ENCODE results near the gene UBQLNL. TPM values are rescaled to one million over a fixed set of nuclear protein-coding genes. Genes with fewer than 3 reads are reported as not detected.

UBQLNL gene
- total RNA-seq, 1 experiment from 2014 or later, result not detected

DNA sequence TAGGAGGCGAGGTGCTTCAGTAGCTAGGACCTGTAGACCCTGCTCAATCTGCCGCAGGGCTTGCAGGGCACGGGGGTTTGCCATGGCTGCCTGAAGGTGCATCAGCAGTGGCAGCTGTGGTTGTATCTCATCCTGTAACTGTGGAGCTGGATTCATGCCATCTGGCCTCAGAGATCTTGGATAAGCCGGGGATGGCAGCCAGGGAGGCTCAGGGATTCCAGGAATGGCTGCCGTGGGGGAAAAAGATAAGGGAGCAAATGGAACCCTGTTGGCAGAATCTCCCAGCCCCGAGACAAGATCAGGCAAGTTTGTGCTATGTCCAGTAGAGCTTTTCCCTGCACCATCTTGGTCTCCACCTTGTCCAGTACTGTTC lies 8.6 kb downstream of the UBQLNL start:
- DNase-seq (ENCODE audit: low read depth), result peak; percentile 3

DNA sequence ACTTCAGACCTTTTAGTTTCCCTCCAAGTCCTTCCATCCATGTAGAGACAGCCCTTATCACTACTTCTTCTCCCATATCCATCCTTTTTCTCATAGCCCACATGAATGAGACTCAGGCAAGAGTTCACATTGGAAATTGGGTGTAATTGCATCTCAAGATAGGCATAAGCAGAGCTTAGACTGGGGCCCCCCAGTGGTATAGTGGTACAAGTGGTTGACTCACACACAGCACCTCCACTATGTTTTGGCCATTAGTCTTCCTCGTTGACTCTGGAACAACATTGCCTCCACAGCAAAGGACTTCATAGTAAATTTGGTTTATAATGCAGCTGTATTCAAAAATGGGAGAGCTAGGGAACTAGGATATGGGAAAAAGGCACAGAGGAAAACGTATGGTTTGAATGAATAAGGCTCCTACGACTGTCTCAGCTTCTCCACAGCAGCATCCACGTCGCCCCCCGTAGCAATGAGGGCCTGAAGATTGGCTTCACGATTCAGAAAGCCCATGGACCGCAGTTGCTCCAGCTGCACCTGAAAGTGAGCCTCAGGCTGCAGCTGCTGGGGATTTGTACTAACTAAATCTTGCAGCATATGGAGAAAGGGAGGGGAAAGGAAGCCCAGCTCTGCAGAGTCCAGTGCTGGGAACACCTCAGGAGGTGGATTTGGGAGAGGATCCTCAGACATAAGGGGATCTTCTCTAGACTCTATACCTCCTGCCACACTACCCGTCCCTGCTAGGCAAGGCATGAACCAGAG lies 9.1 kb downstream of the UBQLNL start:
- DNase-seq (ENCODE audit: low read depth), result no peak

DNA sequence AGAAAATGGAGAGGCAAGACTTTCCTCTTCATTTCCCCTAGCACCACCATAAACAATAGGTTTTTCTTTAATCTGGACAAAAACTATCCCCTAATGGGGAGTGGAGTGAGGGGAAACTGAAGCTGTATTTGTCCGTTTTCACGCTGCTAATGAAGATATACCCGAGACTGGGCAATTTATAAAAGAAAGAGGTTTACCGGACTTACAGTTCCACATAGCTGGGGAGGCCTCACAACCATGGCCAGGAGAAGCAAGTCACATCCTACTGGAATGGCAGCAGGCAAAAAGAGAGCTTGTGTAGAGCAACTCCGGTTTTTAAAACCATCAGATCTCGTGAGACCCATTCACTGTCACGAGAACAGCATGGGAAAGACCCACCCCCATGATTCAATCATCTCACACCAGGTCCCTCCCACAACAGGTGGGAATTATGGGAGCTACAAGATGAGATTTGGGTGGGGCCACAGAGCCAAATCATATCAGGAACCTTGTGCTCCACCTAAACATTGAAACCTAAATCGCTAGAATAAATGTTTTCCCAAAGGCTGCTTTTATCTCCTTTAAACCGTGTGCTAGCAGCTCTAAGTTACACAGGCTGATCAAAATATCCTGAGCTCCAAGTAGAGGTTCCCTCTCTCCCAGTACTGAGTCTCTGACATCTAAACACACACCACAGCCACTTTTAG lies 11.0 kb downstream of the UBQLNL start:
- peak; percentile 15 for DNase-seq (ENCODE audit: low read depth)

DNA sequence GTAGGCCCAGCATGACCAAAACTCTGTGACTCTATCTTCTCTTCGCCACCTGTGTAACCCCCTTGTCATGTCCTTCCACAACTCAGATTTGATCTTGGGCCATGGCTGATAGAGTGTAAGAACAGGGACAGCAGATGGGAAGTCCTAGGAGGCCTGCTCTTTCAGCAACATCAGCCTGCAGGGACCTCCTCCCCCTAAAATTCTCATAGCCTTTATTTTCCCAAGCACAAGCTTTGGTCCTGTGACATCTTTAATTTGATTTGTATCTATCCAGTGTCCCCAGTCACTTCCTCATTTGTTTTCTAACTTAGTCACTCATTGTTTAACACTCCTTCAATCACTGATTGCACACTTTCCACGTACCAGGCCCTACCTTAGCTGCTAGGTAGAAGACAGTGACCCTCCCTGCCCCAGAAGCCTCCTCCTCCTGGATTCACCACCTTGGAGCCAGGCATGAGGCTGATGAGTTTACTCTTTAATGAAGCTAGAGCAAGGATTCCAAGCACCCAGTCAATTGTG lies 12.0 kb downstream of the UBQLNL start:
- no peak for DNase-seq (ENCODE audit: low read depth)

DNA sequence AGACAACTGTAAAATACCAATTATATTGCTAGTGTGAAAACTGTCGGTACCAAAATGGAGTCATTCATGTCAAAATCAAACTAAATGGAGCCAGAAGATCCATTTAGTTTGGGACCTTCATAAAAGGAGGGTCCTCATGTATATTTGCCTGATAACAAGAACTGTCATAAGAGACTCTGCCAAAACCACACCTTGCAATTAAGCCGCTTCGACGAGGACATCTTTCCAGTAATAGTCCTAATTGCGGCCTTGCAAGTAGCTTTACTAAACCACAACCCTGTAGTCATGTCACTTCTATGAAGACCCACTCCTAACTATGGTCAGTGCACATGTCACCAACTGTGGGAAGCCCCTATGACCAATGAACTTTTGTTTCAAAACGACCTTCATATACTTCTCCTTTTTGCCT lies 16.1 kb downstream of the UBQLNL start:
- DNase-seq (ENCODE audit: low read depth), result no peak

DNA sequence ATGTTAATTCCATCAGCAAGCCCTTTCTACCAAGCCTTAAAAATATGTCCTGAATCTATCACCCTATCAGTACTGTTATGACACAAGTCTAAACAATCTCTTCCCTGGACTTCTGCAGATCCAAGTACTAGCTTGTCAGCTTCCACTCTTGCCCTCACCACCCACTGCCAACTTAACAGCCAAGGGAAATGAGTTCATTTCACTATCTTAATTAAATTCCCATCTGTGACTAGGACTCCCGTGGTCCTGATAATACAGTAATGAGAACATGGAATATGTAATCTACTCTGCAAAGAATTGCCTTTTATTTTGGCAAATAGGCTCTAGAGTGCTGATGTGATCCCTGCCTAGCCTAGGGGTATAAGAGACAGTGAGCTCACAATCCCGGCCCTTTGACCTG lies 16.8 kb downstream of the UBQLNL start:
- no peak for DNase-seq (ENCODE audit: low read depth)

DNA sequence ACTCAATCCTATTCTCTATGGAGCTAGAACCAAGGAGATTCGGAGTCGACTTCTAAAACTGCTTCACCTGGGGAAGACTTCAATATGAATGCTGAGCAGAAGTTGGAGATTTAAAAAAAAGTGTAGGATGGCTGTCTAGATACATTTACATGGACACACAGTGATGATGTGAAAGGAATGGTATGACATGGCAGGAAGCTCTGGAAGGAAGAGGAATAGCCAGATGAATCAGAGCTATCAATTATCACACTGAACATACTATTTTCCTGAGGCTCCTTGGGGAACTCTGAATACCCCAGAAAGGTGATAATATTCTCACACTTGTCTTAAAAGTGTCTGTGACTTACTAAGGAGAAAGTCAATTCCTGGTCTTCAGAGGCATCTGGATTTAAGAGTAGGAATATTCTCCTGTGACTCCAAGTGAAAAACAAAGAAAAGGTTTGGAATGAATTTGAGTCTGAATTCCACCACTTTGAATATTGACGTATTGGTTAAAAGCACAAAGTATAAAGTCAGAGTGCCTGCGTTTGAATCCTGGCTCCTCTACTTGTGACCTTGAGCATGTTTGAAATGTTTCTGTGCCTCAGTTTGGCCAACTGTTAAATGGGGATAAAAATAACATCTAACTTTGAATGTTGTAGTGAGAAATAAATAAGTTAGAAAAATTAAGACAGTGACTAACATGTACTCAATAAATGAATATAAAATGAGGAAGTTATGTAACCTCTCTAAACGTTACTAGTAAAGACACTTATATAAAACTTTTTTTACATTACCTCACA lies 26.7 kb downstream of the UBQLNL start:
- DNase-seq (ENCODE audit: low read depth), result no peak

DNA sequence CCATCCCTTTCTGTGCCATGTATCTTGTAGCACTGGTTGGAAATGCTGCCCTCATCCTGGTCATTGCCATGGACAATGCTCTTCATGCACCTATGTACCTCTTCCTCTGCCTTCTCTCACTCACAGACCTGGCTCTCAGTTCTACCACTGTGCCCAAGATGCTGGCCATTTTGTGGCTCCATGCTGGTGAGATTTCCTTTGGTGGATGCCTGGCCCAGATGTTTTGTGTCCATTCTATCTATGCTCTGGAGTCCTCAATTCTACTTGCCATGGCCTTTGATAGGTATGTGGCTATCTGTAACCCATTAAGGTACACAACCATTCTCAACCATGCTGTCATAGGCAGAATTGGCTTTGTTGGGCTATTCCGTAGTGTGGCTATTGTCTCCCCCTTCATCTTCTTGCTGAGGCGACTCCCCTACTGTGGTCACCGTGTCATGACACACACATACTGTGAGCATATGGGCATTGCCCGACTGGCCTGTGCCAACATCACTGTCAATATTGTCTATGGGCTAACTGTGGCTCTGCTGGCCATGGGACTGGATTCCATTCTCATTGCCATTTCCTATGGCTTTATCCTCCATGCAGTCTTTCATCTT lies 27.6 kb downstream of the UBQLNL start:
- DNase-seq (ENCODE audit: low read depth), result no peak

DNA sequence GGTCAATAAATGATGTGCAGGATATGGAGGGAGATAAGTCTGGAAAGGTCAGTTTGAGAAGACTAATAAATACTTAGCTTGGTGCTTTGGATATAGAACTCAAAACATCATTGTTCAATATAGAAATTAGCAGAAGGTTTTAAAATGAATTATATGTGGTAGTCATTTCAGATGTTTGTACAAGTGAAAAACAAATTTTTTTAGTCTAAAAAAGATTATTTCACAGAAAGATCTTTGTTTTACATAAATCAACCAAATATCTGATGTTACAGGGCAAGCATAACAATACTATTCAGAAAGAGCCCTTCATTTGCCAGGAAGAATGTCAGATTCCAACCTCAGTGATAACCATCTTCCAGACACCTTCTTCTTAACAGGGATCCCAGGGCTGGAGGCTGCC lies 28.1 kb downstream of the UBQLNL start, which contains the start of gene OR52D1:
TSS of gene OR52D1 (plus strand) at position 301 of the 400 bp plus-strand sequence. CDS start at position 323, 22 bp downstream.
- DNase-seq (ENCODE audit: low read depth), result no peak

DNA sequence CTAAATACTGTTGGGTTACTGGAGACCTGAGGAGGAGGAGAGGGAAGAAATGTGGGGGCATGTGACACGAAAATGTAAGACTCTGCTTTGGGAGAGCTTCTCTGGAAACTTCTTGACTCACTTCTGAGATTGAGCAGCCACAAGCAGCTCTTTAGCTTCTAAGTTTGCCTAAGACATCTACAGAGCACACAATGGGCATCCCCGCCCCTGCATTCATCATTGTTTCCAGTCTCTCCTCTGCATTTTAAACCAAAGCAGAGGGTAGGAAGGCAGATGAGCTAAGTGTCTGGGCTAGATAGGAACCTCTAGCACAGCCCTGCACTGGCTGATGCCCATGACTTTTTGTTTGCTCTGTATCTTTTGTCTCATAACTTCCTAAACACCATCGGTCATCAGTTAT lies 30.1 kb downstream of the UBQLNL start:
- DNase-seq (ENCODE audit: low read depth), result no peak

DNA sequence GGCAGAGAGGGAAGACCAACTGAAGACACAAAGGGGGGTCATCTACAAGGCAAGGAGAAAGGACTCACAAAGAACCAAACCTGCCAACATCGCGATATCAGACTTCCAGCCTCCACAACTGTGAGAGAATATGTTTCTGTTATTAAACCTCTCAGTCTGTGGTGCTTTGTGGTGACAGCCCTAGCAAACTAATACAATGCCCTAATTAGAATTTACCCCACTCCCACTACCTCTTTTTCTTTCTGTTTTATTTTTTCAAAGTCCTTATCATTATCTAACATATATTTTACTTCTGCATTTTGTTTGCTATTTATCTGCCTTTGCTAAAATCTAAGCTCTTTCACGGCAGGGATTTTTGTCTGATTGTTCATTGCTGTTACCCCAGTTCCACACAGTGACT lies 30.5 kb downstream of the UBQLNL start:
- DNase-seq (ENCODE audit: low read depth), result no peak

DNA sequence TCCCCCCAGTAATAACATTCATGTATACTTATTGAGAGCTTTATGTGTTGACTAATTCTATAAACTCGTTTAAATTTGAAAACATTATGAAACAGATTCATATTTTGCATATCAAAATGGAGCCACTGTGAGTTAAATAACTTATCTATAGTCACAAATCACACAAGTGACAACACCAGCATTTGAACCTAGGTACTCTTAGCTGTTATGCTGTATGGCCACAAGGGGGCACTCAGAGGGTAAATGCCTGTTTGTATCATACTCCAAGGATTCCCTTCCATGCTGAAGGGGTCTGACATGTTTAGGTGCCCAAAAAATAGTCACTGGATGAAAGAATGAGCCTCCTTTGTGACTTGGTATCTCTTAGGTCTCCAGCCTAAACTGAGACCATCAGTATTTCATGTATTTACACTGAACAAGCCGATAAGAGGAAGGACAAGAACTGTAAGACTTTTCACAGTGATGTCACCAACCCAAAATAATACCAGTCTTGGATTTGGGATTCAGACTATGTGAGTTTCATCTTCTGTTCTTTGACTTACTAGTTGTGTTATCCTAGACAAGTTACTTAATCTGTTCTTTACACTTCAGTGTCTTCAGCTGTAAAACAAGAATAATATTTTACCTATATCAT lies 40.2 kb downstream of the UBQLNL start:
- peak; percentile 45 for DNase-seq (ENCODE audit: low read depth)

DNA sequence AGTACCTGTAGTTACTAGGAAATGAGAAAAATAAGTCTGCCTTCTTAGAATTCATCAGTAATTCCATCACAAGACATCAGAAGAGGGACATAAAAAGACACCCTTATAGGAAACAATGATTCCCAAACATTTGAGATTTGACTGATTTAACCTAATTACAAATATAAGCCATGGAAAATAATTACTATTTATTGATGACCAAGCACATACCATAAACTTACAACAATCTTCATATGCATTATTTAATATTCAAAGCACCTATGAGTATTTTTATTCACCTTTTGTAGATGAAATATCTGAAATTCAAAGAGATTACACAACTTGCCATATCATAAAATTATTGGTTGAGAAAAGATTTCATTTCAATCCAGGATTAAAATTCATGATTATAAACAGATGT lies 42.6 kb downstream of the UBQLNL start:
- no peak for DNase-seq (ENCODE audit: low read depth)

DNA sequence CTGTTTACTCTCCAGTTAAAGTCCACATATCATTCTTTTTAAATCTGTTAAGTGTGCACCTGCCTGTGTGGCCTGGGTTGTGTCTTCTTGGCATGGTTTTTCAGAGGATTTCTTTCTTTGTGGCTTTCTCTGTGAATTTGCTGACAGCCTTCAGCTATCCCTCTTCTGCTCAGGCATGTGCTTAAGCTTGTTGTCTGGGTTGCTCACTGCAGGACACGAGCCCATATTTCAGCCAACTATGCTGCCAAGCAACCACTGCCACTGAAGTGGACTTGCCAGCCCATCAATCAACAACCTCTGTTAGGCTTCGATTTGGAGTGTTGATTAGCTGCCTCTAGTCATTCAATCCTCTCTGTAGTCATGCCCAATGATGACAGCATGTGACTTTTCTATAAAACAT lies 49.0 kb downstream of the UBQLNL start:
- DNase-seq (ENCODE audit: low read depth), result no peak

Other genes with a start within 250 kb of the UBQLNL start
- 4.6 and 6.4 TPM in 2 replicates for gene HBE1, start 246.8 kb downstream of the UBQLNL start, total RNA-seq (2014; rRNA removed; shearing (Covaris generic))
- gene OR51B4, start 214.8 kb downstream of the UBQLNL start, total RNA-seq (2014; rRNA removed; shearing (Covaris generic)), result not detected in 2 replicates
- 0.36 TPM in 1 of 2 replicates, not detected in the other for gene OR51B2, start 192.4 kb downstream of the UBQLNL start, total RNA-seq (2014; rRNA removed; shearing (Covaris generic))
- gene OR51B5, start 173.2 kb downstream of the UBQLNL start, total RNA-seq (2014; rRNA removed; shearing (Covaris generic)), result 1.8 and 2.0 TPM in 2 replicates
- not detected in 2 replicates for gene OR51B6, start 165.2 kb downstream of the UBQLNL start, total RNA-seq (2014; rRNA removed; shearing (Covaris generic))
- not detected in 2 replicates for gene OR51M1, start 132.9 kb downstream of the UBQLNL start, total RNA-seq (2014; rRNA removed; shearing (Covaris generic))
- gene OR51Q1, start 94.6 kb downstream of the UBQLNL start, total RNA-seq (2014; rRNA removed; shearing (Covaris generic)), result not detected in 2 replicates
- 0.20 TPM in 1 of 2 replicates, not detected in the other for gene OR51I1, start 75.2 kb downstream of the UBQLNL start, total RNA-seq (2014; rRNA removed; shearing (Covaris generic))
- gene OR51I2, start 67.4 kb downstream of the UBQLNL start, total RNA-seq (2014; rRNA removed; shearing (Covaris generic)), result not detected in 2 replicates
- gene OR52D1, start 28.0 kb downstream of the UBQLNL start, total RNA-seq (2014; rRNA removed; shearing (Covaris generic)), result not detected in 2 replicates
- gene UBQLN3, start 6.7 kb downstream of the UBQLNL start, total RNA-seq (2014; rRNA removed; shearing (Covaris generic)), result not detected in 2 replicates
- gene OR52H1, start 31.8 kb upstream of the UBQLNL start, total RNA-seq (2014; rRNA removed; shearing (Covaris generic)), result not detected in 2 replicates
- gene OR52B6, start 64.2 kb upstream of the UBQLNL start, total RNA-seq (2014; rRNA removed; shearing (Covaris generic)), result not detected in 2 replicates
- 2.3 and 3.1 TPM in 2 replicates for gene TRIM6, start 79.9 kb upstream of the UBQLNL start, total RNA-seq (2014; rRNA removed; shearing (Covaris generic))
- gene TRIM34, start 108.3 kb upstream of the UBQLNL start, total RNA-seq (2014; rRNA removed; shearing (Covaris generic)), result 6.4 and 7.1 TPM in 2 replicates
- gene TRIM5, start 168.4 kb upstream of the UBQLNL start, total RNA-seq (2014; rRNA removed; shearing (Covaris generic)), result 14.8 and 17.8 TPM in 2 replicates
- 5.5 and 10.1 TPM in 2 replicates for gene TRIM22, start 173.1 kb upstream of the UBQLNL start, total RNA-seq (2014; rRNA removed; shearing (Covaris generic))
- gene OR56B1, start 219.7 kb upstream of the UBQLNL start, total RNA-seq (2014; rRNA removed; shearing (Covaris generic)), result not detected in 2 replicates
- not detected in 2 replicates for gene OR52N4, start 237.5 kb upstream of the UBQLNL start, total RNA-seq (2014; rRNA removed; shearing (Covaris generic))

Data from RPMI7951 (cell line).